ENCODE results near the gene NUTM1. TPM values are rescaled to one million over a fixed set of nuclear protein-coding genes. Genes with fewer than 3 reads are reported as not detected.

NUTM1 gene
- total and polyA plus RNA-seq, 2 of the 13 experiments (the other 11 are each of a cell fraction or from before 2014, with no cell fraction given): not detected

- TF ChIP-seq HNF1A (IDR thresholded peaks at IDR 0.05; ENCODE audit: low read depth) (no peak), HNF1A (CRISPR knock-in tag; IDR thresholded peaks at IDR 0.05; ENCODE audit: borderline replicate concordance) (no peak), ZNF546 (CRISPR knock-in tag; conservative IDR thresholded peaks at IDR 0.05) (0 out of 2 replicates have a peak, but pooled peaks have one; percentile 44), CHD2 (IDR thresholded peaks at IDR 0.05; ENCODE audit: low read depth, low read length) (0 out of 2 replicates have a peak, but pooled peaks have one; percentile 22), ZFP1 (CRISPR knock-in tag; IDR thresholded peaks at IDR 0.05) (no peak), ZEB1 (IDR thresholded peaks at IDR 0.05; ENCODE audit: insufficient replicate concordance, low read depth) (no peak), SP2 (CRISPR knock-in tag; IDR thresholded peaks at IDR 0.05) (no peak), JUNB (CRISPR knock-in tag; IDR thresholded peaks at IDR 0.05; ENCODE audit: borderline replicate concordance) (no peak), FOXA1 (IDR thresholded peaks at IDR 0.05) (no peak), FOXA1 (CRISPR knock-in tag; IDR thresholded peaks at IDR 0.05) (no peak), KLF6 (CRISPR knock-in tag; IDR thresholded peaks at IDR 0.05) (no peak), ZBTB14 (CRISPR knock-in tag; IDR thresholded peaks at IDR 0.05) (no peak), ZNF83 (CRISPR knock-in tag; IDR thresholded peaks at IDR 0.05; ENCODE audit: borderline replicate concordance) (no peak), MAFF (IDR thresholded peaks at IDR 0.05; ENCODE audit: low read depth, low read length) (no peak), PRDM10 (CRISPR knock-in tag; IDR thresholded peaks at IDR 0.05; ENCODE audit: low read depth) (no peak), E2F5 (CRISPR knock-in tag; conservative IDR thresholded peaks at IDR 0.05) (no peak)
Observed at GRCh38 chr15:34366271-34367065, 23.4 kb downstream of the NUTM1 start (continued).
